Lower lobe of right lung (tissue), 2 donors: ENCODE data around the gene TH. TPM values are rescaled to one million over a fixed set of nuclear protein-coding genes. Genes with fewer than 3 reads are reported as not detected.

ENCODE experiments used
- ATAC-seq, 2 donors: fragments of 200-7000 bp; cut with Tn5 transposase; one replicate each; pipeline ENCODE4 v1.9.1; 2020 to 2022; ENCODE audit warnings: mild to moderate bottlenecking in 2 of 2, moderate library complexity in 2 of 2
- DNase-seq: peaks from one replicate; pipeline ENCODE4 v3.0.0-alpha.2; 2020
- H3K27ac ChIP-seq: fragments of 200-600 bp; one replicate; pipeline ENCODE4 v1.8.0; 2022
- H3K27me3 ChIP-seq: fragments of 200-600 bp; one replicate; pipeline ENCODE4 v1.8.0; 2022; ENCODE audit warnings: low read depth
- H3K36me3 ChIP-seq: fragments of 200-600 bp; one replicate; pipeline ENCODE4 v1.8.0; 2022; ENCODE audit warnings: mild to moderate bottlenecking
- H3K4me1 ChIP-seq: fragments of 200-600 bp; one replicate; pipeline ENCODE4 v1.8.0; 2022
- H3K4me3 ChIP-seq: fragments of 200-600 bp; one replicate; pipeline ENCODE4 v1.8.0; 2022; ENCODE audit warnings: mild to moderate bottlenecking
- H3K9me3 ChIP-seq: fragments of 200-600 bp; one replicate; pipeline ENCODE4 v1.8.0; 2022
- CTCF ChIP-seq: fragments of 200-600 bp; IDR thresholded peaks from one replicate; pipeline ENCODE4 v1.8.0; 2022; ENCODE audit warnings: antibody characterized with exemption, mild to moderate bottlenecking
- intact Hi-C: fragments of 100-400 bp; cut with DNase I; formaldehyde crosslinking; loops from one replicate; pipeline ENCODE4 v1.11.0; 2022
- long read RNA-seq: library from polyadenylated mRNA; unstranded; transcript quantifications from one replicate; pipeline ENCODE4 v2.0.0, GENCODE V29; 2021
- total RNA-seq: library from RNA; stranded (reverse); fragmentation: NEBNext Ultra II Directional; extraction: Animal tissue kit (Norgen Biotek cat#: 25700); gene quantifications from one replicate; pipeline ENCODE4 v1.2.1, GENCODE V29; 2021
- donor health status: DM: no; HTN: yes; CAD: no; lungs with severe emphysema.

Gene TH
- total RNA-seq = not detected
- long read RNA-seq, partial matches to known transcripts = 1 of 1 reads
- long read RNA-seq, other reads (novel, unspliced or antisense) = 0 of 1 reads

GRCh38 chr11:2171591-2172003, at the start of gene TH:
TH (minus strand) TSS chr11:2171815; CDS start chr11:2171786, 29 bp downstream.
- ATAC-seq = no peak

GRCh38 chr11:2221024-2221423, 49.4 kb upstream of the TH start:
- no peak for ATAC-seq

More at GRCh38 chr11:2171591-2172003, at the start of gene TH:
- Histone ChIP-seq H3K9me3 (no peaks in the 10 kb centered on the region), H3K4me1 (peaks cover under 1% of the 10 kb centered on the region), H3K27ac (no peak within 1 kb of the TSS), H3K4me3 (no peak within 1 kb of the TSS), H3K27me3 (peaks cover 34% of the 10 kb centered on the region), H3K36me3 (no peaks in the 10 kb centered on the region)
- TF ChIP-seq CTCF = no peak
- intact Hi-C loops = no loop called here
- DNase-seq = no peak

GRCh38 chr11:2220173-2220771, 48.7 kb upstream of the TH start:
- no peak for ATAC-seq
- Histone ChIP-seq H3K27ac (no peak overlapping the region), H3K4me1 (no peaks in the 10 kb centered on the region), H3K4me3 (no peak overlapping the region), H3K27me3 (no peaks in the 10 kb centered on the region), H3K36me3 (no peaks in the 10 kb centered on the region), H3K9me3 (no peaks in the 10 kb centered on the region)
- DNase-seq = no peak
- intact Hi-C loops = no loop called here
- no peak for TF ChIP-seq CTCF

More at GRCh38 chr11:2221024-2221423, 49.4 kb upstream of the TH start:
- H3K27ac ChIP-seq = no peak overlapping the region
- H3K36me3 ChIP-seq = no peaks in the 10 kb centered on the region
- H3K4me1 ChIP-seq = no peaks in the 10 kb centered on the region
- no peaks in the 10 kb centered on the region for H3K9me3 ChIP-seq
- DNase-seq = no peak
- H3K4me3 ChIP-seq = no peak overlapping the region
- TF ChIP-seq CTCF = no peak
- intact Hi-C loops = no loop called here
- no peaks in the 10 kb centered on the region for H3K27me3 ChIP-seq

GRCh38 chr11:2219318-2220017, 47.9 kb upstream of the TH start:
- no peak for TF ChIP-seq CTCF
- no peaks in the 10 kb centered on the region for H3K4me1 ChIP-seq
- H3K36me3 ChIP-seq = no peaks in the 10 kb centered on the region
- H3K27ac ChIP-seq = no peak overlapping the region
- intact Hi-C loops = no loop called here
- no peaks in the 10 kb centered on the region for H3K9me3 ChIP-seq
- no peaks in the 10 kb centered on the region for H3K27me3 ChIP-seq
- no peak overlapping the region for H3K4me3 ChIP-seq
- DNase-seq (no peak), ATAC-seq (no peak)

- Histone ChIP-seq H3K9me3 (no peaks in the 10 kb centered on the region), H3K27me3 (no peaks in the 10 kb centered on the region), H3K27ac (no peak overlapping the region), H3K36me3 (no peaks in the 10 kb centered on the region), H3K4me1 (no peaks in the 10 kb centered on the region), H3K4me3 (no peak overlapping the region)
- DNase-seq = no peak
- no peak for ATAC-seq
- TF ChIP-seq CTCF = no peak
- intact Hi-C loops = no loop called here
These were observed 46.5 kb upstream of the TH start for GRCh38 chr11:2218031-2218633.
